ENCODE measurements around the gene ARPC1B.
"Not testable (repeated sequence)": the region's sequence is repeated elsewhere in the genome, so short reads cannot be mapped to it uniquely, and the experiment has no call there.

Gene ARPC1B

GRCh38 chr7:99369767-99370391 is 4.7 kb upstream of the ARPC1B start:
- DNase-seq: no peak

- DNase-seq: no peak
These were observed 3.1 kb upstream of the ARPC1B start for GRCh38 chr7:99371376-99371920.

- DNase-seq: peak; percentile 25
These were observed 2.0 kb upstream of the ARPC1B start for GRCh38 chr7:99372275-99373090.

- no peak for DNase-seq
These were observed 1.2 kb upstream of the ARPC1B start for GRCh38 chr7:99373091-99374066.

- DNase-seq: peak; percentile 61
These were observed 709 bp downstream of the ARPC1B start for GRCh38 chr7:99375070-99375807.

- DNase-seq: no peak
These were observed 4.6 kb downstream of the ARPC1B start for GRCh38 chr7:99379043-99379577.

GRCh38 chr7:99379693-99380031 is 5.1 kb downstream of the ARPC1B start:
- DNase-seq: not testable (repeated sequence)

GRCh38 chr7:99380032-99380822 is 5.7 kb downstream of the ARPC1B start:
- no peak for DNase-seq

GRCh38 chr7:99380823-99381663 is 6.5 kb downstream of the ARPC1B start:
- no peak for DNase-seq

- no peak for DNase-seq
These were observed 7.1 kb downstream of the ARPC1B start for GRCh38 chr7:99381664-99382075.

GRCh38 chr7:99383203-99383602 is 8.7 kb downstream of the ARPC1B start:
- DNase-seq: no peak

- no peak for DNase-seq
These were observed 9.4 kb downstream of the ARPC1B start for GRCh38 chr7:99383791-99384370.

- no peak for DNase-seq
These were observed 10.0 kb downstream of the ARPC1B start for GRCh38 chr7:99384523-99384922.

GRCh38 chr7:99385564-99385963 is 11.0 kb downstream of the ARPC1B start:
- DNase-seq: no peak

- no peak for DNase-seq
These were observed 12.2 kb downstream of the ARPC1B start for GRCh38 chr7:99386584-99387238.

- not testable (repeated sequence) for DNase-seq
These were observed 12.7 kb downstream of the ARPC1B start for GRCh38 chr7:99387239-99387635.

GRCh38 chr7:99387912-99388311 is 13.4 kb downstream of the ARPC1B start:
- no peak for DNase-seq

GRCh38 chr7:99389772-99390171 is 15.2 kb downstream of the ARPC1B start:
- DNase-seq: no peak

GRCh38 chr7:99390941-99391602 is 16.5 kb downstream of the ARPC1B start:
- DNase-seq: no peak
